GM12864 (cell line): ENCODE measurements around the gene SOX4.
"Not testable (repeated sequence)": the region's sequence is repeated elsewhere in the genome, so short reads cannot be mapped to it uniquely, and the experiment has no call there.

Experiments
- DNase-seq: peaks from one replicate; pipeline ENCODE4 v3.0.0-alpha.2; 2011; ENCODE audit warnings: low read depth
- H3K4me3 ChIP-seq: 2 replicates; pipeline ENCODE4 v1.5.1; 2011; ENCODE audit warnings: mild to moderate bottlenecking, low read depth, low read length, control low read depth
- TF ChIP-seq, protein P1 (sequence below): IDR thresholded peaks from 2 replicates; pipeline ENCODE4 v1.5.1; 2011; ENCODE audit warnings: low read depth, mild to moderate bottlenecking, moderate library complexity, low read length, control low read depth, inconsistent platforms; ENCODE audit errors: missing control alignments

SOX4 gene

DNA sequence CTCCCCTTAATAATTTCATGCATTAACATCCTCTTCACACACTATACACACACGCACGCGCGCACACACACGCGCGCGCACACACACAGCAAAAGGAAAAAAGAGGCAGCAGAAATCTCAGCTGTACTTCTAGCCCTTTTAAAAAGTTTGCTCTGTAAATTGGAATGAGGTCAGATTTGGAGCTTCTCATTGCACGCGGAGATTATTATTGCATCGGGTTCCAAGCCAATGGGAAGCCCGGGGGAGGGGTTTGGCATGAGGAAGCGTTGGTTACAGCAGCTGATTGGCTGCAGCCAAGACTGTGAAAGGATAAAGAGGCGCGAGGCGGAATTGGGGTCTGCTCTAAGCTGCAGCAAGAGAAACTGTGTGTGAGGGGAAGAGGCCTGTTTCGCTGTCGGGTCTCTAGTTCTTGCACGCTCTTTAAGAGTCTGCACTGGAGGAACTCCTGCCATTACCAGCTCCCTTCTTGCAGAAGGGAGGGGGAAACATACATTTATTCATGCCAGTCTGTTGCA, at the start of gene SOX4:
TSS of gene SOX4 (plus strand) at position 340 of the 515 bp plus-strand sequence. CDS start 784 bp downstream, outside the sequence.
- peak within 1 kb of the TSS; percentile 57 for H3K4me3 ChIP-seq
- TF ChIP-seq, protein P1, sequence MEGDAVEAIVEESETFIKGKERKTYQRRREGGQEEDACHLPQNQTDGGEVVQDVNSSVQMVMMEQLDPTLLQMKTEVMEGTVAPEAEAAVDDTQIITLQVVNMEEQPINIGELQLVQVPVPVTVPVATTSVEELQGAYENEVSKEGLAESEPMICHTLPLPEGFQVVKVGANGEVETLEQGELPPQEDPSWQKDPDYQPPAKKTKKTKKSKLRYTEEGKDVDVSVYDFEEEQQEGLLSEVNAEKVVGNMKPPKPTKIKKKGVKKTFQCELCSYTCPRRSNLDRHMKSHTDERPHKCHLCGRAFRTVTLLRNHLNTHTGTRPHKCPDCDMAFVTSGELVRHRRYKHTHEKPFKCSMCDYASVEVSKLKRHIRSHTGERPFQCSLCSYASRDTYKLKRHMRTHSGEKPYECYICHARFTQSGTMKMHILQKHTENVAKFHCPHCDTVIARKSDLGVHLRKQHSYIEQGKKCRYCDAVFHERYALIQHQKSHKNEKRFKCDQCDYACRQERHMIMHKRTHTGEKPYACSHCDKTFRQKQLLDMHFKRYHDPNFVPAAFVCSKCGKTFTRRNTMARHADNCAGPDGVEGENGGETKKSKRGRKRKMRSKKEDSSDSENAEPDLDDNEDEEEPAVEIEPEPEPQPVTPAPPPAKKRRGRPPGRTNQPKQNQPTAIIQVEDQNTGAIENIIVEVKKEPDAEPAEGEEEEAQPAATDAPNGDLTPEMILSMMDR: no peak
- peak; percentile 90 for DNase-seq

DNA sequence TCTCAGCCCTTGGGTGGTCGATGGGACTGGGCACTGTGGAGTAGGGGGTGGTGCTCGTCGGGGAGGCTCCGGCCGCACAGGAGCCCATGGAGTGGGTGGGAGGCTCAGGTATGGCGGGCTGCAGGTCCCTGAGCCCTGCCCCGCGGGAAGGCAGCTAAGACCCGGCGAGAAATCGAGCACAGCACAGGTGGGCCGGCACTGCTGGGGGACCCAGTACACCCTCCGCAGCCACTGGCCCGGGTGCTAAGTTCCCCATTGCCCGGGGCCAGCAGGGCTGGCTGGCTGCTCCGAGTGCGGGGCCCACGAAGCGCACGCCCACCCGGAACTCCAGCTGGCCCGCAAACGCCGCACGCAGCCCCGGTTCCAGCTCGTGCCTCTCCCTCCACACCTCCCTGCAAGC, 41.3 kb upstream of the SOX4 start:
- not testable (repeated sequence) for H3K4me3 ChIP-seq, DNase-seq

DNA sequence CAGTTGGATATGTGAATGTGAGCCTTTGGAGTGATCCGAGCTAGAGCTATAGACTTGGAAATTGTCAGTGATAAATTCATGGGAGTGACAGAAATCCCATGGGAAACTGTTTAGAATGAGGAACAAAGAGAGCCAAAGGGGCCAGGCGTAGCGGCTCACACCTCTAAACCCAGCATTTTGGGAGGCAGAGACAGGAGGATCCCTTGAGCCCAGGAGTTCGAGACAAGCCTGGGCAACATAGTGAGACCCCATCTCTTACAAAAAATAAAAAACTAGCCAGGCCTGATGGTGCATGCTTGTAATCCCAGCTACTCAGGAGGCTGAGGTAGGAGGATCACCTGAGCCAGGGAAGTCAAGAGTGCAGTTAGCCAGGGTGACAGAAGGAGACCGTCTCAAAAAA, 39.3 kb upstream of the SOX4 start:
- TF ChIP-seq, protein P1: no peak
- no peak for DNase-seq
- H3K4me3 ChIP-seq: no peak overlapping the region

DNA sequence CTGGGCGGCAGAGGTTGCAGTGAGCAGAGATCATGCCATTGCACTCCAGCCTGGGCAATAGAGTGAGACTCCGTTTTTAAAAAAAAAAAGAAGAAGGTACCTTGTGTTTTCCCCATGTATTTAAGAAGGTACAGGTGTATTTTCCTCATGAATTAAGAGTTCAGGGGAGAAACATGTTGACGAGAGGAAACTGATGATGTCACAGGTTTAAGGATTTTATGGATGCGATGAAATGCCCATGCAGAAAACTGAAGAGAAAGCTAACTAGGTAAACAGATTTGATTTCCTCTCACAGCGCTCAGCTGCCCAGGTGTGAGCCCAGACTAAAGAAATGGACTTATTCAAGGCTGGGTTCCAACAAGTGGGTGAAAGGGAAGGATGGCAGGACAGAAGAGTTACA, 38.4 kb upstream of the SOX4 start:
- DNase-seq: no peak
- TF ChIP-seq, protein P1: no peak
- H3K4me3 ChIP-seq: no peak overlapping the region

DNA sequence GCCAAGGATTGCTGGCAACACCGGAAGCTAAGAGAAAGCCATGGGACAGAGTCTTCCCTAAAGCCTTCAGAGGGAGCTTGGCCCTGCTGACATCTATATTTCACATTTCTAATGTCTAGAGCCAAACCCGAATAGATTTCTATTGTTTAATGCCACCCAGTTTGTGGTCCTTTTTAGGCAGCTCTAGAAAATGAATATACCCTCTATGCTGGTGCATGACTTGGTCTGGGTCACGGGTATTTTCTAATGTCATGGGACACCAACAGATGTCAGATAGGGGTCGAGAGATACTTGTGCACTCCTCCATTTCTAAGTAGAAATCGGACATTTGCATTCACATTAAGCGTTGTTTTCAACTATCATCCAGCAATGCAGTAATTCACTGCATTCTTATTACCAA, 37.0 kb upstream of the SOX4 start:
- no peak for DNase-seq
- TF ChIP-seq, protein P1: no peak
- no peak overlapping the region for H3K4me3 ChIP-seq

DNA sequence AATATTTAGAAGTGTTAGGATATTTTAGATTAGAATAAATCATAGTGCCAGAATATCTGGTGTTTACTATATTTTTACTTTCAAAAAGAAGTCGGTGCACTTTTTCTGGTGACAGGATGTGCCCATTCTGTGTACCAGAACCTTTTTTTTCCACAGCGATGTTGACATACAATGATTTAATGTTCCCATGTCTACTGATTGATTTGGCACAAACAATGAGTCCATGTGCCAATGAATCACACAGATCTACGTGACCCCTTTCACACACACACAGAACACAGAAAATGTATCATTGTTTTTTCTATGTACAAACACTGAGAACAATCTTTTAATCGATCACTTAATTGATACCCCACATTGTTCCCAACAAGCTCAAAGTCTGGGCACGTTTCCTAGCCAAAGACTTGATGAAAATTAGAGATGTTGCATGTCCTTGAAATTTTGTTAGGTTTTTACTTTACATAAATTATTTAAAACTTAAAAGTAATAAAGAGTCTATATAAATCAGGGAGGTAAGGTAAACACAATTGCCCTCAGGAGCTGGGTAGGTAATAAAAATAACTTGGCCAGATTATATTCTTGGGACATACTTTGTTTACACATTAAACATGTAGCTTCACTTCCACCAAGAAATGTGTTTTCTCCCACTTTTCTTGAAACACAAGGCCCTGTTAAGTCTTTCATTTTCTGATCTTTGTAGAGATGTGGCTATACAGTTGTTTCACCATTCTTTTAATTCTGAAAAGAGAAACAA, 36.4 kb upstream of the SOX4 start:
- TF ChIP-seq, protein P1: no peak
- no peak overlapping the region for H3K4me3 ChIP-seq
- DNase-seq: no peak

DNA sequence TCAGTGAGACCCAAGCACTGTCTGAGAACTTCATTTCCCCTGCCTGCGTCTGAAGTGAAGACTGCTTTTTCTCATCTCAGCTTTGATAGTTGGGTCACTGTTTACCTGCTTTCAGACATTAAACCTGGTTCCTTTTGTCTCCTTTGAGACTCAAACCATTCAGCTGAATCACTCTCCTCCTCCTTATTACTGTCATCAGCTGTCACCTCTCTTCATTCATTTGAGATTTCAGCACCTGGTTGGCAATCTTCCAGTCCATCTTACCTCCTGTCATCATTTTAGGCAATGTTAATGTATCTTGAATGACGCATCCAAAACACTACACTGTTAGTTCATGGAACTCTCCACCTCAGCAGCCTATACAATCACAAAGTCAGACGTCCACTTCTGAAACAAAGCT, 34.3 kb upstream of the SOX4 start:
- no peak for DNase-seq
- TF ChIP-seq, protein P1: no peak
- H3K4me3 ChIP-seq: no peak overlapping the region
